ENCODE data around the gene ADARB2.

DNA sequence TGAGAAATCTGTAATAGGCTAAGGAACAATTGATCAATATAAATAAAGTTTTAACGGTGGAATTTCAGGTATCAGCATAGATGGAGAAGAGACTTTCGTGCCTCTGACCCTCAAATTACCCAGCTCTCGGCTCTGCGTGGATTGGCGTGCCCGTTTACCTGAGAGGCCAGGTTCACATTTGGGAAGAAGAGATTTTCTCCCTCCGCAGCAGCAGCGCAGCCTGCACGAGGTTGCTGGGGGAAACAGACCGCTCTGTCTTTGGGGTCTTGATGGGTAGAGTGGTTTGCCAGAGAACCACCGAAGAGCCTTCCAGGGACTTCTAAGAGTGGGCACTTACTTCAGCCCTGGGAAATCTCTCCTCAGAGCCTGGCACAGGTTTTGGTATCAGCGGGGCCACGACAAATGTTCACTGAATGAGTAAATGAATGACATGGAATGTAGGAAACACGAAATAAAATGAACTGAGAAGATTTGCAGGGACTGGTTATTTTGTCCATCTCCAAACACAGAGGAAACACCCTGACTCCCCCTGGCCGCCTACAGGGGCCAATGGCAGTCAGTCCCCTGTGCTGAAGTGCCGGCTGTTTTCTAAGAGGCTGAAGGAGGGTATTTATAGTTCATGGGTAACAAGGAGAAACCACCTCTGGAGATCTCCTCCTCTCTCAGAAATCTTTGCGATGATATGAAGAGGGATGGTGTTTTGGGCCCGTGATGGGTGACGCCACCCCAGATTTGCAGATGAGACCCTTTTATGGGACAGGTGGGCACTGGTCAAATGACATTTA is 338.5 kb downstream of the ADARB2 start:
- TF ChIP-seq, protein P1, sequence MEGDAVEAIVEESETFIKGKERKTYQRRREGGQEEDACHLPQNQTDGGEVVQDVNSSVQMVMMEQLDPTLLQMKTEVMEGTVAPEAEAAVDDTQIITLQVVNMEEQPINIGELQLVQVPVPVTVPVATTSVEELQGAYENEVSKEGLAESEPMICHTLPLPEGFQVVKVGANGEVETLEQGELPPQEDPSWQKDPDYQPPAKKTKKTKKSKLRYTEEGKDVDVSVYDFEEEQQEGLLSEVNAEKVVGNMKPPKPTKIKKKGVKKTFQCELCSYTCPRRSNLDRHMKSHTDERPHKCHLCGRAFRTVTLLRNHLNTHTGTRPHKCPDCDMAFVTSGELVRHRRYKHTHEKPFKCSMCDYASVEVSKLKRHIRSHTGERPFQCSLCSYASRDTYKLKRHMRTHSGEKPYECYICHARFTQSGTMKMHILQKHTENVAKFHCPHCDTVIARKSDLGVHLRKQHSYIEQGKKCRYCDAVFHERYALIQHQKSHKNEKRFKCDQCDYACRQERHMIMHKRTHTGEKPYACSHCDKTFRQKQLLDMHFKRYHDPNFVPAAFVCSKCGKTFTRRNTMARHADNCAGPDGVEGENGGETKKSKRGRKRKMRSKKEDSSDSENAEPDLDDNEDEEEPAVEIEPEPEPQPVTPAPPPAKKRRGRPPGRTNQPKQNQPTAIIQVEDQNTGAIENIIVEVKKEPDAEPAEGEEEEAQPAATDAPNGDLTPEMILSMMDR (IDR thresholded peaks at IDR 0.05; ENCODE audit: low read depth, low read length, missing input control): no peak
- TF ChIP-seq SP1 (IDR thresholded peaks at IDR 0.05): no peak
- TF ChIP-seq NR2F2 (IDR thresholded peaks at IDR 0.05): no peak
- TF ChIP-seq, protein P2, sequence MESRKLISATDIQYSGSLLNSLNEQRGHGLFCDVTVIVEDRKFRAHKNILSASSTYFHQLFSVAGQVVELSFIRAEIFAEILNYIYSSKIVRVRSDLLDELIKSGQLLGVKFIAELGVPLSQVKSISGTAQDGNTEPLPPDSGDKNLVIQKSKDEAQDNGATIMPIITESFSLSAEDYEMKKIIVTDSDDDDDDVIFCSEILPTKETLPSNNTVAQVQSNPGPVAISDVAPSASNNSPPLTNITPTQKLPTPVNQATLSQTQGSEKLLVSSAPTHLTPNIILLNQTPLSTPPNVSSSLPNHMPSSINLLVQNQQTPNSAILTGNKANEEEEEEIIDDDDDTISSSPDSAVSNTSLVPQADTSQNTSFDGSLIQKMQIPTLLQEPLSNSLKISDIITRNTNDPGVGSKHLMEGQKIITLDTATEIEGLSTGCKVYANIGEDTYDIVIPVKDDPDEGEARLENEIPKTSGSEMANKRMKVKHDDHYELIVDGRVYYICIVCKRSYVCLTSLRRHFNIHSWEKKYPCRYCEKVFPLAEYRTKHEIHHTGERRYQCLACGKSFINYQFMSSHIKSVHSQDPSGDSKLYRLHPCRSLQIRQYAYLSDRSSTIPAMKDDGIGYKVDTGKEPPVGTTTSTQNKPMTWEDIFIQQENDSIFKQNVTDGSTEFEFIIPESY (IDR thresholded peaks at IDR 0.05): no peak
- TF ChIP-seq YY1 (IDR thresholded peaks at IDR 0.05): no peak
- no peak for TF ChIP-seq TAF1 (conservative IDR thresholded peaks at IDR 0.05)
- TF ChIP-seq RXRA (IDR thresholded peaks at IDR 0.05): no peak
- TF ChIP-seq JUND (IDR thresholded peaks at IDR 0.05): no peak
- TF ChIP-seq, protein P3, sequence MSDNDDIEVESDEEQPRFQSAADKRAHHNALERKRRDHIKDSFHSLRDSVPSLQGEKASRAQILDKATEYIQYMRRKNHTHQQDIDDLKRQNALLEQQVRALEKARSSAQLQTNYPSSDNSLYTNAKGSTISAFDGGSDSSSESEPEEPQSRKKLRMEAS (IDR thresholded peaks at IDR 0.05): no peak
- TF ChIP-seq, protein P4, sequence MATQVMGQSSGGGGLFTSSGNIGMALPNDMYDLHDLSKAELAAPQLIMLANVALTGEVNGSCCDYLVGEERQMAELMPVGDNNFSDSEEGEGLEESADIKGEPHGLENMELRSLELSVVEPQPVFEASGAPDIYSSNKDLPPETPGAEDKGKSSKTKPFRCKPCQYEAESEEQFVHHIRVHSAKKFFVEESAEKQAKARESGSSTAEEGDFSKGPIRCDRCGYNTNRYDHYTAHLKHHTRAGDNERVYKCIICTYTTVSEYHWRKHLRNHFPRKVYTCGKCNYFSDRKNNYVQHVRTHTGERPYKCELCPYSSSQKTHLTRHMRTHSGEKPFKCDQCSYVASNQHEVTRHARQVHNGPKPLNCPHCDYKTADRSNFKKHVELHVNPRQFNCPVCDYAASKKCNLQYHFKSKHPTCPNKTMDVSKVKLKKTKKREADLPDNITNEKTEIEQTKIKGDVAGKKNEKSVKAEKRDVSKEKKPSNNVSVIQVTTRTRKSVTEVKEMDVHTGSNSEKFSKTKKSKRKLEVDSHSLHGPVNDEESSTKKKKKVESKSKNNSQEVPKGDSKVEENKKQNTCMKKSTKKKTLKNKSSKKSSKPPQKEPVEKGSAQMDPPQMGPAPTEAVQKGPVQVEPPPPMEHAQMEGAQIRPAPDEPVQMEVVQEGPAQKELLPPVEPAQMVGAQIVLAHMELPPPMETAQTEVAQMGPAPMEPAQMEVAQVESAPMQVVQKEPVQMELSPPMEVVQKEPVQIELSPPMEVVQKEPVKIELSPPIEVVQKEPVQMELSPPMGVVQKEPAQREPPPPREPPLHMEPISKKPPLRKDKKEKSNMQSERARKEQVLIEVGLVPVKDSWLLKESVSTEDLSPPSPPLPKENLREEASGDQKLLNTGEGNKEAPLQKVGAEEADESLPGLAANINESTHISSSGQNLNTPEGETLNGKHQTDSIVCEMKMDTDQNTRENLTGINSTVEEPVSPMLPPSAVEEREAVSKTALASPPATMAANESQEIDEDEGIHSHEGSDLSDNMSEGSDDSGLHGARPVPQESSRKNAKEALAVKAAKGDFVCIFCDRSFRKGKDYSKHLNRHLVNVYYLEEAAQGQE (IDR thresholded peaks at IDR 0.05): no peak
- no peak for TF ChIP-seq HNF4G (IDR thresholded peaks at IDR 0.05)
- TF ChIP-seq, protein P5, sequence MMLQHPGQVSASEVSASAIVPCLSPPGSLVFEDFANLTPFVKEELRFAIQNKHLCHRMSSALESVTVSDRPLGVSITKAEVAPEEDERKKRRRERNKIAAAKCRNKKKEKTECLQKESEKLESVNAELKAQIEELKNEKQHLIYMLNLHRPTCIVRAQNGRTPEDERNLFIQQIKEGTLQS (IDR thresholded peaks at IDR 0.05): no peak
